Esophagus mucosa (tissue), 1 donor: ENCODE data around the gene NBEAL2. TPM values are rescaled to one million over a fixed set of nuclear protein-coding genes. Genes with fewer than 3 reads are reported as not detected.
"Not testable (repeated sequence)": the region's sequence is repeated elsewhere in the genome, so short reads cannot be mapped to it uniquely, and the experiment has no call there.

Source experiments
- ATAC-seq: fragments of 200-7000 bp; cut with Tn5 transposase; one replicate; pipeline ENCODE4 v1.9.1; 2020
- total RNA-seq: library from RNA; stranded (reverse); gene quantifications from one replicate; pipeline ENCODE4 v1.2.4, GENCODE V29; 2023
- donor health status: DM: yes; HTN: yes; CAD: no.

The NBEAL2 gene
- total RNA-seq, 1 donor from 2014 or later: 117 TPM

GRCh38 chr3:46946416-46946815, 33.0 kb upstream of the NBEAL2 start:
- peak; percentile 86 for ATAC-seq

GRCh38 chr3:46946856-46947545, 32.5 kb upstream of the NBEAL2 start:
- ATAC-seq: peak; percentile 0

- peak; percentile 0 for ATAC-seq
These were observed 31.9 kb upstream of the NBEAL2 start for GRCh38 chr3:46947546-46947901.

GRCh38 chr3:46947981-46948791, 31.3 kb upstream of the NBEAL2 start:
- peak; percentile 65 for ATAC-seq

GRCh38 chr3:46948830-46949671, 30.4 kb upstream of the NBEAL2 start:
- ATAC-seq: peak; percentile 30

- ATAC-seq: no peak
These were observed 29.3 kb upstream of the NBEAL2 start for GRCh38 chr3:46950177-46950576.

- ATAC-seq: no peak
These were observed 28.7 kb upstream of the NBEAL2 start for GRCh38 chr3:46950650-46951241.

GRCh38 chr3:46952813-46953212, 26.7 kb upstream of the NBEAL2 start:
- ATAC-seq: no peak

GRCh38 chr3:46953234-46954010, 26.0 kb upstream of the NBEAL2 start:
- no peak for ATAC-seq

- ATAC-seq: no peak
These were observed 25.3 kb upstream of the NBEAL2 start for GRCh38 chr3:46954178-46954577.

- ATAC-seq: no peak
These were observed 24.3 kb upstream of the NBEAL2 start for GRCh38 chr3:46955157-46955556.

GRCh38 chr3:46955801-46956259, 23.6 kb upstream of the NBEAL2 start:
- ATAC-seq: no peak

- no peak for ATAC-seq
These were observed 22.2 kb upstream of the NBEAL2 start for GRCh38 chr3:46957092-46957820.

GRCh38 chr3:46958467-46959160, 20.9 kb upstream of the NBEAL2 start:
- no peak for ATAC-seq

- peak; percentile 22 for ATAC-seq
These were observed 20.3 kb upstream of the NBEAL2 start for GRCh38 chr3:46959161-46959511.

GRCh38 chr3:46960081-46960701, 19.3 kb upstream of the NBEAL2 start:
- peak; percentile 93 for ATAC-seq

GRCh38 chr3:46960835-46961234, 18.6 kb upstream of the NBEAL2 start:
- peak; percentile 26 for ATAC-seq

GRCh38 chr3:46962427-46962826, 17.0 kb upstream of the NBEAL2 start:
- no peak for ATAC-seq

GRCh38 chr3:46962990-46963389, 16.5 kb upstream of the NBEAL2 start:
- ATAC-seq: no peak

GRCh38 chr3:46964038-46964590, 15.4 kb upstream of the NBEAL2 start:
- not testable (repeated sequence) for ATAC-seq
